HG03575 (cell line): Measurements from ENCODE around the gene OAS3.
"Not testable (repeated sequence)": the region's sequence is repeated elsewhere in the genome, so short reads cannot be mapped to it uniquely, and the experiment has no call there.

Experiments used
- ATAC-seq: cut with Tn5 transposase; IDR thresholded peaks from one replicate; pipeline ENCODE4 v1.9.1; 2021; ENCODE audit not compliant: unreplicated experiment, insufficient number of reproducible peaks, low FRiP score; ENCODE audit errors: extremely low read depth

OAS3 gene

GRCh38 chr12:112977139-112977538 lies 38.9 kb downstream of the OAS3 start:
- no peak for ATAC-seq

DNA sequence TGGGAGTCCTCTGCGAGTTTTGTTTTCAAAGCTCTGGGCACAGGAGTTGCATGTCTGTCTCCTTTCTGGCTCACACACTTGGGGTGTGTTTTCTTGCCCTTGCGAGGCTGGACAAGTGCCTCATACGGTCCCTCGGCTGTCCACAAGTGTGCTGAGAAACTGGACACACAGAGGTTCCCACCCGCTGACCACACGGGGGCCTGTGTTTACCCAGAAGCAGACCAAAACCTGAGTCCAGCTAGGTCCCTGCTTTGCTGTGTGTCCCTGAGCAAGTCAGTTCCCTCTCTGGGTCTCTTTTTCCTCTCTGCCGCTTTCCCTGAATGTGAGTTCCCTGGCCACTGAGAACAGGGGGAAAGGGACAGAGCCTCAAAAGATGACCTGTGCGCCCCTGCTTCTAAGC lies 39.4 kb downstream of the OAS3 start:
- ATAC-seq: no peak

DNA sequence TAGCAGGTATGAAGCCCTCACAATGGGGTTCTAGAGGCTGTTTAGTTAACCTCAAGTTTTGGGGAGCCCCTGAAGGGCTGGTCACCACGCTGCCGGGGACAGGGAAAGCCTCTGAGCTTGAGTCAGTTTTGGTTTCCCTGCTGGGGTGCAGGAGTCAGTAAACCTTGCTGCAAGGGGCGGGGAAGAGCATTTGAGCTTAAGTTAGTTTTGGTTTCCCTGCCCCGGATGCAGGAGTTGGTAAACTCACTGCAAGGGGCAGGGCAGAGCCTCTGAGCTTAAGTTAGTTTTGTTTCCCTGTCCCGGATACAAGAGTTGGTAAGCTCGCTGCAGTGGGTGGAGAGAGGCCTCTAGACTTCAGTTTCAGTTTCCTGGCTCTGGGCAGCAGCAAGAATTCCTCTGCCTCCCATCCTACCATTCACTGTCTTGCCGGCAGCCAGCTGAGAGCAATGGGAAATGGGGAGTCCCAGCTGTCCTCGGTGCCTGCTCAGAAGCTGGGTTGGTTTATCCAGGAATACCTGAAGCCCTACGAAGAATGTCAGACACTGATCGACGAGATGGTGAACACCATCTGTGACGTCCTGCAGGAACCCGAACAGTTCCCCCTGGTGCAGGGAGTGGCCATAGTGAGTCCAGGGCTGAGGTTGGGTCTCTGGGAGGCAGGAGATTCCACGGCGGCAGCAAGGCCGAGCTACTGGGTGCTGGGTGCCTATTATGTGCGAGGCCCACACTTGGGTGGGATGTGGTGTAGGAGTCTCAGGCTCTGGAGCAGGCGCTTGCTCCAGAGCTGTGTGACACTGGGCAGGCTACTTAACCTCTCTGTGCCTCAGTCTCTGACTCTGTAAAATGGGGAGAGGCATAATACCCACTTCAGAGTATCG lies 40.1 kb downstream of the OAS3 start, which contains the start of gene OAS2:
OAS2 (plus strand) TSS at position 357 of the 878 bp plus-strand sequence; CDS start at position 447, 90 bp downstream.
- peak; percentile 70 for ATAC-seq

DNA sequence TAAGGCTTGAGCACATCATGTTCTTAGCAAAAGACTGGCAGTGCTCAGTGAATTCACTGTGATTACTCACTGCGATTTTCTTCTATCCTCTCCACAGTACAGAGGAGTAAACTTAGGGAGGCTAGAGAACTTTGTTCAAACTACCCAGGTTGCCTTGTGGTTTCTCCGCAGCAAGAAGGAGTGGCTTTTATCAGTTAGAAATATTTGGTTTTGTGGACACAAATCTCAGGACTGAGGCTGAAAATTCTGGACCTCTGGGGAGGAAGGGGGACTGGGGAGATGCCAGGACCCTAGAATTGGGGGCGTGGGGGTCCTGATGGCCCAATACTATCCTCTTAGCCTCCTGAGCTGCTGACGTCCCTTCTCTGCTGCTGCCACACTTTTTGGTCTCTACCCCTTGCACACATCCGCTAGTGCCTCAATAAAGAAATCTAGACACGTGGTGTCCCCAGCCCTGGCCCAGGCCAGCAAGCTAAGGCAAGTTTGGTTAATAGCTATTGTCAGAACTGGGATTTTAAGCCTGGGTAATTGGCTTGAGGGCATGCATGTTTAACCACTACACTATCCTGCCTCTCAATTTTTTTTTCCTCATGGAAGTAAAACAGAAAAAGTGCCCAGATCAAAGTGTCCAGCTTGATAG lies 40.9 kb downstream of the OAS3 start:
- ATAC-seq: no peak

DNA sequence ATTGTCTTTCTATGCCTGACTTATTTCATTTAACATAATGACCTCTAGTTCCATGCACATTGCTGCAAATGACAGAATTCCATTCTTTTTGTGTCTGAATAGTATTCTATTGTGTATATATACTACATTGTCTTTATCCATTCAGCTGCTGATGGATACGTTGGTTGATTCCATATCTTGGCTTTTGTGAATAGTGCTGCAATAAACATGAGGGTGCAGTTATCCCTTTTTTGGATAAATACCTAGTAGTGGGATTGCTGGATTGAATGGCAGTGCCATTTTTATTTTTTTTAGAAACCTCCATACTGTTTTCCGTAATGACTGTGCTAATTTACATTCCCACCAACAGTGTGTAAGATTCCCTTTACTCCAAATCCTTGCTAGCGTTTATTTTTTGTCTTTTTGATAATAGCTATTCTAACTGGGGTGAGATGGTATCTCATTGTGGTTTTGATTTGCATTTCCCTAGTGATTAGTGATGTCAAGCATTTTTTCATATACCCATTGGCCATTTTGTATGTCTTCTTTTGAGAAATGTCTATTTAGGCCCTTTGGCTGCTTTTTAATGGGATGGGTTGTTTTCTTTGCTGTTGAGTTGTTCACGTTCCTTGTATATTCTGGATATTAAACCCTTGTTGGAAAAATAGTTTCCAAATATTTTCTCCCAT lies 42.4 kb downstream of the OAS3 start:
- ATAC-seq: no peak

- ATAC-seq: no peak
Observed at GRCh38 chr12:112985642-112986290, 47.5 kb downstream of the OAS3 start.

- no peak for ATAC-seq
Observed at GRCh38 chr12:112986291-112986800, 48.1 kb downstream of the OAS3 start.

DNA sequence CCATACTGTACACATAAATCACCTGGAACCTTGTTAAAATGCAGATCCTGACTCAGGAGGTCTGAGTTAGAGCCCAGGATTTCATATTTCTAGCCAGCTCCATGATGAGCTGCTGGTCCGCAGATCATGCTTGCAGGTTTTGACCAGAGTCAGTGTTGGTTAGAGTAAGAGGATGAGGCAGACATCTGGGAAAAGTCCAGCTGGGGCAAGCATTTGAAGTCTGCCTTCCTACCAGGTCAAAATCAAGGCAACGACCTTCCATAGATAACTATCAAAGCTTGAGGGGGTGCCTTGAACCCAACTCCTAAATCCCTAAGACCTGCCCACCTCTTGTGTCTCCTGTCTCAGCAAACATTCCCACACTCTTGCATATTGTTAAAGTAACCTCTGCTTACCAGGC lies 49.3 kb downstream of the OAS3 start:
- ATAC-seq: no peak

DNA sequence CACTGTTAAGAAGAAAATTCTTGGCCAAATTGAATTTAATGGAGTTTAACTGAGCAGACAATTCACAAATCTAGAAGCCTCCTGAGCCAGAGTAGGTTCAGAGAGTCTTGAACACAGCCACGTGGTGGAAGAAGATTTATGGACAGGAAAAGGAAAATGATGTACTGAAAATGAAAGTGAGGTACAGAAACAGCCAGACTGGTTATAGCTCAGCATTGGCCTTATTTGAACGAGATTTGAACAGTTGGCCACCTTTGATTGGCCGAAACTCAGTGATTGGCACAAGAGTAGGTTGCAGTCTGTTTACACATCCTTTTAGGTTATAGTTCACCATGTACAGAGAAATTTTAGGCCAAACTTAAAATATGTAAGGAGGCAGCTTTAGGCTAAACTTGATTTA lies 50.0 kb downstream of the OAS3 start:
- ATAC-seq: no peak

- ATAC-seq: not testable (repeated sequence)
Observed at GRCh38 chr12:112988823-112989385, 50.6 kb downstream of the OAS3 start.

- no peak for ATAC-seq
Observed at GRCh38 chr12:112989806-112990205, 51.5 kb downstream of the OAS3 start.

DNA sequence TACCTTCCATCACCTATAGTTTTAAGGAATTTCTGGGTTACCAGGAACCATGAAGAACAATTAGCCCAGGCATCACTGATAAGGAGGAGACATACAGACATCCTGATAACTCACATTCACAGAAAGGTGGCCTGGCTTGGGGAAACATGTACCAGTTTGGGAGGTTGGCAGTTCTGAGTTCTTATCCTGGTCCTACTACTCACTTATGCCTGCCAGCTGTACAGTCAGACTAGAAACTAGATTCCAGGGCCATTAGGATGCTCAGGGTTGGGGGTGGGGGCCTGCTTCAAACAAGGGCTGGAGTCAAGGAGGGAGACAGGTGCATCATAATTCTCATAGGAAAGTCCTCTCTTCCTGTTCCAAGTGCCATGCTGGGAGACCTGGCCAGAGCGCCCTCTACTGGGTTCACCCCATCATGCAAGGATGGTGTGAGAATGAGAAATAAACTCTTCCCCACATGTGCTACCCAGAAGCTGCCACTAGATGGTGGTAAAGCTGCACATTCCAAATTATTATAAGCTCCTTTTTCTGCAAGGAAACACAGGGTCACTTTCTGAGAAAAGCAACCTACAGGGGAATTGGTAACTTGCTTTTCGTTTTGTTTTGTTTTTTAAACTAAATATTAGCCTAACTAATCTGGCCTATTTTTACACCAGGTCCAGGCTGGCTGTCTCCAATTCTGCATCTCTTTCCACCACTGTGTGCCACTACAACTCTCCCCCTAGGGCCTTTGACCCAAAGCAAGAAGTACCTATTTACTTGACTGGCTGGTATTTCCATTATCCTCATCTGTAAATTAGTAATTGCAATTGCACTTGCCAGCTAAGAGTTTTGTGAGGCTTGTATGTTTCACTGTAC lies 54.5 kb downstream of the OAS3 start:
- no peak for ATAC-seq

GRCh38 chr12:112995008-112995407 lies 56.7 kb downstream of the OAS3 start:
- ATAC-seq: no peak

DNA sequence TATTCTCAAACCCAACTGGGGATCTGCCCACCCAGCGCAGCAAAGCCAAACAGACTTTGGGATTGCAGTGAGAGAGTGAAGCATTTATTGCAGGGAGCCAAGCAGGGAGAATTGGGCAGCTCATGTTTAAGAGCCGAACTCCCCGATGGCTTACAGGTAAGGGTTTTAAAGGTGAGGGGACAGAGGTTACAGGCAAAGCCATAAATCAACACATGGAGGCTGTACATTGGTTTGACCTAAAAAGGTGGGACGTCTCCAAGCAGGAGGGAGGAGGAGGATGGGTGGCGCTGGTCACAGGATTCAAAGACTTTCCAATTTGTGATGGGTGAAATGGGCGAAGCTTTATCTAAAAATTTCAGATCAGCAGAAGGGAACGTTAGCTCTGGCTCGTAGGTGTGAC lies 58.2 kb downstream of the OAS3 start:
- no peak for ATAC-seq

GRCh38 chr12:112997506-112997905 lies 59.2 kb downstream of the OAS3 start:
- ATAC-seq: no peak

DNA sequence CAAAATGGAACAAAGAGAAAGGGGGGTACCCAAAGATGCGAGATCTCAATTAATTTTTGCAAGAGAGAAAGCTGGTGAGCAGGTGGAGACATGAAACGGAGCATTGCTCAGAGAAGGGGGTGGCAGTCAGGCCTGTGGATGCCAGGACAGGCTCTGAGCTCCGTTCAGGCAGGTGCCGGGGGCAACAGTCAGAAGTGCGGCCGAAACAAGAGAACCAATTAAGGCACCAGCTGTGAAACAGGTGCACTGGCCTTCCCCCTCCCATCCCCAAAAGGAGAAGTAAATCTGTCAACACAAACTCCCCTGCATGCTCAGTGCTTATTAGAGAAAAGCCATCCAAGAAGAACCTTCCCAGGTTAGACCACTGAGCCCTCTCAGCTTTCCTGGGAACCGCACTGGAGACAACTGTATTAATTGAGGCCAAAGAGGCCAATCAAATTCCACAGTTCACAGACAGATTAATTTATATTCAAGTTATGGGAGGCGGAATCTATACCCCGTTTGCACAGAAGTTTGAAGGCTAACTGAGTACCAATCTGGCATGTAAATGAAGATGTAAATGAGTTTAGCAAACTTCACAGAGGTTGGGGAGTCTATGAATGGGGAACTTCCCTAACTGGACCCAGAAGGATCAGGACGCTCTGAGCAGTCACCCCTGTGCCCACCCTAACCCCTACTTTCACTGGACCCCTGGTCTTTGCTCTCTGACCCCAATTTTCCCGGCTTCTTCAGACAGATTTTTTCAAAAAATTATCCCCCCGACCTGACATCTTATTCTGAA lies 60.9 kb downstream of the OAS3 start:
- ATAC-seq: no peak

DNA sequence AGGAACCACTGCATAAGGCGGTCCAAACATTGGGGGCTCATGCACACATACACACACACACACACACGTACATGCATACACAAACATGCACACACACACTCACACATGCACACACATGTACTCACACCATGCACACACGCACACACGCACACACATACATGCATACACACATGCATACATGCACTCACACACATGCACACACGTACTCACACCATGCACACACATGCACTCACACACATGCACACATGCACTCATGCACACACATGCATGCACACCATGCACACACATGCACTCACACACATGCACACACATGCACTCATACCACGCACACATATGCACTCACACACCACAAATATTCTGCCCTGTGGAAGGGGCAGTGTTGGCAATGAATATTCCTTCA lies 62.2 kb downstream of the OAS3 start:
- no peak for ATAC-seq
